SK-MEL-5 (cell line): ENCODE measurements around the gene VPS13A. TPM values are rescaled to one million over a fixed set of nuclear protein-coding genes. Genes with fewer than 3 reads are reported as not detected.
"Not testable (repeated sequence)": the region's sequence is repeated elsewhere in the genome, so short reads cannot be mapped to it uniquely, and the experiment has no call there.

ENCODE experiments used
- DNase-seq: peaks from one replicate; pipeline ENCODE4 v3.0.0-alpha.2; 2016; ENCODE audit warnings: low read depth, low spot score
- in situ Hi-C: cut with HindIII; loops from 2 replicates; pipeline ENCODE4 v1.10.0; 2016; ENCODE audit warnings: low sequenced_read_pairs, high pct_unique_total_duplicates, low pct_unique_long_range_greater_than_20kb
- total RNA-seq: library from RNA; depleted of rRNA; stranded (reverse); fragments of >200 nt; shearing (Covaris generic); gene quantifications from 2 replicates; pipeline ENCODE4 v1.2.3, GENCODE V29; 2014

VPS13A gene
- total RNA-seq, 1 experiment from 2014 or later = 22.8 TPM

DNA sequence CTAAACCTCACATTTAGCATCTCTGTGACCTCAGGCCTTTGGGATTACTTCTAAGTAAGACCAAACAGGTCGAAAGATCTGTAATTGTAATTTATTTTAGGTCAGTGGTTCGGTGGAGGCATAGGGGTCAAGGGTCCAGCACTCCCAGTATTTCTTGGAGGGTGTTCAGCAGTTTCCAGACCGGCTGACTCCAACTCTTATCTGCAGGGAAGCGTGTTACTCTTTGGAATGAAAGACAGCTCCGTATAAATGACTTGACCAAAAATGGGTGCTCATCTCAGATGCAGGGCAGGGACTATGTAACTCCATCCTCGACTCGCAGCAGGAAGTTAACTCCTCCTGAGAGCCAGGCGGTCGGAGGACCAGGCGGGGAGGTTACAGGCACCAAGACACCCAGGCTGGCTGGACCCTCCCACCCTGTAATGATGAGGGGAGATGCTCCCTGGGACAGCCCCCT, 620 bp upstream of the VPS13A start:
- in situ Hi-C loops = no loop called here

DNA sequence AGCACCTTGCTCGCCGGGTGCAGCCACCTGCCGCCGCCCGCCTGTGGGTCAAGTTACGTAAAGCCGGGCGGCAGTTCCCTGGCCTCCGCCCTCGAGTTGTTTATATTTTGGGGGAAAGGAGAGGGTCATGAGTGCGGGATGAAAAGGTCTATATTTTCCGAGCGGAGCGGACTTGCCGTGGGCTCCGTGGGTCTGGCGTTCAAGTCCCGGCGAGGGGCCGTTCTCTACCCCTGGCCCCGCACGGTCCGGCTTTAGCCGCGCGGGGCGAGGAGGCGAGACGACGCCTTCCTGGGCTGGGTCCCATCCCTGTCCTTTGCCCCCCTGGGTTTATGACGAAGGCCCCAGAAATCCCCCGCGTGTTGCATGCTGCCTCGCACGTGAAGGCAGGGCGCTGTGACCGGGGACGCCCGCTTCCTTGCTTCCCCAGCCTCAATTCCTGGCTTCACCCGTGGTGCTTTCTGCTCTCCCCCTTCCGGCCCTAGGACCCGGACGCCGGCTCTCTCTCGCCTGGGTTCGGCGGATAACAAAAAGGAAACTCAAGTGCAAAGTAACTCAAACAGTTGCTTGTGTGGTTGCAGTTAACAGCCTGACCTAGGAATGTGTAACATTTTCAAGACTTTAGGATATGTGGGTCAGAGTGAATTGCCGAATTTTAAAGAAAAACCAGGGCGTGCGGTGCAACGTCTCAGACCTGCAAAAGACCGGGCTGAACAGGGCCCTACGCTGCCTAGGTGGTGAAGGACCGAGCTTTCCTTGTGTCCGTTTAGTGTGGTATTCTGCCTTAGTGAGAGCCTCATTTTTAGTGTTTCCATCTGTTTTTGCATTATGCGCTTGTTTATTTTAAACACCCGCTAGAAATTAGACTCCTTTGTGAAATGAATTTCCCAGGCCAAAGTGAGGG, 810 bp downstream of the VPS13A start:
- in situ Hi-C loops = no loop called here
- peak; percentile 13 for DNase-seq

More for the DNA sequence above, 620 bp upstream of the VPS13A start:
- no peak for DNase-seq

DNA sequence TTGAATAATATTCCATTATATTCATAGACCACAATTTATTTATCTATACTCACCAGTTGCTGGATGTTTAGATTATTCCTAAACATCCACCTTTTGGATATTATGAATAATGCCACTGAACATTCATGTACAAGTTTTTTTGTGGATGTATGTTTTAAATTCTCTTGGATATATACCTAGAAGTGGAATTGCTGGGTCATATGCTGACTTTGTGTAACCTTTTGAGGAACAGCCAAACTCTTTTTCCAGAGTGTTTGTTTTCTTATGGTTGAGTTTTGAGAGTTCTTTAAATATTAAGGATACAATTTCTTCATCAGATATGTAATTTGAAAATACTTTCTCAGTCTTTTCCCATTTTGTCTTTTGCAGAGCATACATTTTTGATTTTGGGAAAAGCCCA, 2.7 kb downstream of the VPS13A start:
- DNase-seq = no peak
- in situ Hi-C loops = no loop called here

DNA sequence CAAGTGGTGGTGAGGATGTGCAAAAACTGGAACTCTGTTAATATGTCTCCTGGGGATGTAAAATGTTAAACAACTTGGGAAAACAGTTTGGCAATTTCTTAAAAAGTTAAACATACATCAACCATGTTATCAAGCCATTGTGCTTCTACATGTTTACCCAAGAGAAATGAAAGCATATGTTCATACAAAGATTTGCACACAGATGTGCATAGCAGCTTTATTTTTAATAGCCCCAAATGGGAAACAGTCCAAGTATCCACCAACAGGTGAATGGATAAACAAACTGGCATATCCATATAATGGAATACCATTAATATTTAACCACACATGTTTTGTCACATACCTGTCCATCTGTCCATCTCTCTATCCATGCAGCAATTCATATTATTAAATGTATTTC, 6.2 kb downstream of the VPS13A start:
- no peak for DNase-seq
- in situ Hi-C loops = no loop called here

DNA sequence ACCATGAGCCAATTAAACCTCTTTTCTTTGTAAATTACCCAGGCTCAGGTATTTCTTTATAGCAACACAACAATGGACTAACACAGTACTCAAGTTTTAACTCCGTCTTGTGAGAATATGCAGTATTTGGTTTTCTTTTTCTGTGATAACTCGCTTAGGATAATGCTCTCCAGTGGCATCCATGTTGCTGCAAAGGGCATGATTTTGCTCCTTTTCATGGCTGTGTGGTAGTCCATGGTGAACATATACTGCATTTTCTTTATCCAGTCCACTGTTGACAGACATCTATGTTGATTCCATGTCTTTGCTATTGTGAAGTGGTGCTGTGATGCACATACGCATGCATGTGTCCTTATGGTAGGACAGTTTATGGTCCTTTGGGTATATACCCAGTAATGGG, 10.9 kb downstream of the VPS13A start:
- DNase-seq = no peak
- in situ Hi-C loops = no loop called here

DNA sequence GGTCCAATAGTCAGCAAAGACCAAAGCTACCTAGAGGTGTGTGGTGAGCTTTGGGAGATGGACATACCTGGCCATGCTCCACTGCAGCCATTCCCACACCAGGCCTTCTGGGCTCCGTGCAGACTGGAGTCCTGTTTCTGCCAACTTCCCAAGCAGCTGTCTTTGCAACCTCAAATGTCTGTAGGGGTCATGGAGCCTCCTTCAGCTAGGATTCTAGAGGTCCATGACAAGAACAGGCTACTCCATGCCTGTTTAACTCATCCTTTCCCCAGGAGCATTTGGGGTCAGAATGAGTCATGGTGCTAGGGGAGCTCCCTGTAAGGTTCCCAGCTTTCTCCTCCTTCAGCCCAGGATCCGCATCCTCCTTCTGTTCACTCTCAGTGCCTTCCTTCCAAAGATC, 17.1 kb downstream of the VPS13A start:
- in situ Hi-C loops = no loop called here
- no peak for DNase-seq

DNA sequence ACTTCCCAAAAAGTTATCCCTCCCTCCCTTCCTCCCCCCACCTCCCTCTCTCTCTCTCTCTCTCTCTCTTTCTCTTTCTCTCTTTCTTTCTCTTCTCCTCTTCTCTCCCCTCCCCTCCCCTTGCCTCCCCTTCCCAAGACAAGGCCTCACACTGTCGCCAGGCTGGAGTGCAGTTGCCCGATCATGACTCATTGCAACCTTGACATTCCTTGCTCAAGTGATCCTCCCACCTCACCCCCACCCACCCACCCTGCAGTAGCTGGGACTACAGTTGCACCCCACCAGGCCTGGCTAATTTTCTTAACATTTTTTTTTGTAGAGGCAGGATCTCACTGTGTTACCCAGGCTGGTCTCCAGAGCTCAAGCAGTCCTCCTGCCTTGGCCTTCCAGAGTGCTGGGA, 32.8 kb downstream of the VPS13A start:
- in situ Hi-C loops = no loop called here
- DNase-seq = no peak

DNA sequence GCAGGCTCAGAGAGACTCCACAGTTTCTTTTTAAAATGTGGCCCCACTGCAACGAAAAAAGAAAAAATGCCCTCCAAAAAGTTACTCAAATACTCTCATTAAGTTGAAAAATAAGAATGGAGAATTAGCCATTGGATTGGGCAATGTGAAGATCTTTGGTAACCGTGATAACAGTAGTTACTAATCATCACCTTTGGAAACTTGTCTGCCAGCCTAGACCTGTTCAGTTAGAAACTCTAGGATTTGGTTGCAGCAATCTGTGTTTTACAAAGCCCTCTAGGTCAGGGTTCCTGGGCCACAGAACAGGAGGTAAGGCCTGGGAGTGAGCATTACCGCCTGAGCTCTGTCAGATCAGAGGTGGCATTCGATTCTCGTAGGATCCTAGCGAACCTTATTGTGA, 34.2 kb downstream of the VPS13A start:
- in situ Hi-C loops = no loop called here
- DNase-seq = no peak

DNA sequence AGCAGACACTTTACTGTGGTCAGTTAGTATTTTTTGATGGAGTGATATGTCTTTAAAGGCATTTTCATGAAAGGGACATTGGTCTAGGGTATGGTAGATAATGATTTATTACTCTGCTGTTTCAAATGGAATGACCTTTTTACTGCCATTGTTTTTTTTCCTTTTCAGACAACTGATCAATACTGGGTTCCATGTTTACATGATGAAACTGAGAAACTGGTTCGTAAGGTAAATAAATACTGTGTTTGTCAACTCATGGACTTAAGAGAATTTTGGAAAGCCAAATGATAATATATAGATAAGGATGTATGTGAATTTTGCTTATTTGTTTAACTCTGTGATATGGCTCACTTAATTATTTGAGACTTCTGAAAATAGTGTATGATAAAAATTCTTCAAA, 35.5 kb downstream of the VPS13A start:
- in situ Hi-C loops = no loop called here

DNA sequence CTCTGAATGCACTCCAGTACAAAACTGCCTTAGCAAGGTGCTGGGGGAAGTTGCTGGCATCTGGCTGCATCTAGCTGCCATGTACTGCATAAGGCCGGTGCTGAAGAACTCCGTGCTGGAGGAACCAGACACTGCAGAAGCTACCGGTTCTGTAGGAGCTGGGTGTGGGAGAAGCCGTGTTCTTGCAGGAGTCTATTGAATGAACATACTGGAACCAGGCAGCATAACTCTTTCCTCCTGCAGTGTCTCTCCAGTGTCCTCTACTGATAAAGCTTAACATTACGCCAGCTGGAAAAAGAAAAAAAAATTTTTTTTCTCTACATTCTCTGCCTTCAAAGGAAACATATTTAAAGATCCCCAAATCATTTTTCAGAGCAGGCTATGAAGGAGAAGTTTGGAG, 38.5 kb downstream of the VPS13A start:
- in situ Hi-C loops = no loop called here
- DNase-seq = peak; percentile 53

More for the DNA sequence above, 35.5 kb downstream of the VPS13A start:
- no peak for DNase-seq

DNA sequence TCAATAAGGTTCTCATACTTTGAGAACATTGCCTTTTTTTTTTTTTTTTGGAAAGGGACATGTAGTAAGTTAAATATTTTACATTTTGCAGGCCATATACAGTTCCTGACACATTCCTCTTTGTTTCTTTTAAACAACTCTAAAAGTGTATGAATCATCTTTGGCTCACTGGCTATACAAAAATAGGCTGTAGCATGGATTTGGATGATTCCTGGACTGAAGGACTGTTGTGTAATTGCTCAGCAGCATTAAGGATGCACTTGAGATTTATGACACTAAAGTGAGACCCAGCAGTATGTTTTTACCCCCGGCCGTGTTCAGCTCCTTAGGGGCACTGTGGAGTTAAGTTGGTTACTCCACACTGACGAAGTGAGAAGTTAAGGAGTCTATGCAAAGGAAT, 41.3 kb downstream of the VPS13A start:
- in situ Hi-C loops = no loop called here
- no peak for DNase-seq

DNA sequence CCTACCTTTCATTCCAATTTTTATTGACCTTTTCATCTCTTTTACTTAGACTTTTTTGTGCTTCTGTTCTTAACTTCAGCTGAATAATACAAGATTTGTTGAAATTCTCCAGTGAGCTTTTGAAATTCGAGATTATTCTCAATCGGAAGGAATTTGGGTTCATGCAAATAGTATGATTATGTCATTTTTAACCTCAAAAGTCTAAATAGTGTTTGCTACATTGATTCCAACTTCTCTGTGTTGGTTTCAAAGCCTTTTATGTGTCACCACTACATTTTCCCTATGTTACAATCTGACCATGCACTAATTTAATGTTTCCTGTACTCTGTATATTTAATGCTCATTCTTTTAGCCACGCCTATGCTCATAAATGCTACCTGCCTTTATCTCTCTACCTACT, 44.1 kb downstream of the VPS13A start:
- in situ Hi-C loops = no loop called here
- no peak for DNase-seq

DNA sequence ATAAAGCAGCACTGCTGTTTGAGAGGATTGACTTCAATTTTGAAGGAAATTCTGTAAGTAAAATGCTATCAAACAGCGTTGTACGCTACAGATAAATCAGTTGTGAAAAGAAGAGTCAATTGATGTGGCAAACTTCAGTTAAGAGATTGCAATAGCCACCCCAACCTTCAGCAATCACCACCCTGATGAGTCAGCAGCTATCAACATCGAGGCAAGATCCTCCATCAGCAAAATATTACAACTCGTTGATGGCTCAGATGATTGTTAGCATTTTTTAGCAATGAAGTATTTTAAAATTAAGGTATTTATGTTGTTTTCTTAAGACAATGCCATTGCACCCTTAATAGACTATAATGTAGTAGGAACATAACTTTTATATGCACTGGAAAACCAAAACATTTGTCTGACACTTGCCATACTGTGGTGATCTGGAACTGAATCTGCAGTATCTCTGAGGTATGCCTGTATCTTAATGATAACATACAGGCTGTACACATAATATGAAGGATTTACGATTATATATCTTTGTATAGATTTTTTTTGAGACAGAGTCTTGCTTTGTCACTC, 47.5 kb downstream of the VPS13A start:
- no peak for DNase-seq
- in situ Hi-C loops = no loop called here

DNA sequence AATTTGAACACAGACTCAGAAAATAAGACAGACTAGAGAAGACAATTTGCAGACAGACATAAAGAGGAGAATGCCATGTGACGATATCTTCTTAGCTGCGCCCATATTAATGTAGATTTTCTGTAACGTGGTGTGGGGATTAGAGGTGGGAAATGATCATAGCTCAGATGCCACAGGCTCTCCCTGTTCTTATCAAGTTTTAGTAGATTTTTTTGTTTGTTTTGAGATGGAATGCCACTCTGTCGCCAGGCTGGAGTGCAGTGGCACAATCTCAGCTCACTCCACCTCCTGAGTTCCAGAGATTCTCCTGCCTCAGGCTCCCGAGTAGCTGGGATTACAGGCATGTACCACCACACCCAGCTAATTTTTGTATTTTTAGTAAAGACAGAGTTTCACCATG, 59.4 kb downstream of the VPS13A start:
- no peak for DNase-seq
- in situ Hi-C loops = no loop called here

DNA sequence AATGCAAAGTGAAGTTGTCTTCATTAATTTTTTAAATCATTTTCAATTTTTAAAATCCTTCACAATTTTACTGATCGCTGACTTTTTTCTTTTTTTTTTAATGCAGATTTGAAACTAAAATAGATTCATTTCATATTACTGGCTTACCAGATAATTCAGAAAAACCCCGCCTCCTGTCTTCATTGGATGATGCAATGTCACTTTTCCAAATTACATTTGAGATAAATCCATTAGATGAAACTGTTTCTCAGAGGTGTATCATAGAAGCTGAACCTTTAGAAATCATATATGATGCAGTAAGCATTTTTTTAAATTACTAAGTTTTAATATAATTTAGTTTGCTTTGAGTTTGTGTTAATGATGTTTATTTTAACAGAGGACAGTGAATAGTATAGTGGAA, 60.6 kb downstream of the VPS13A start:
- in situ Hi-C loops = no loop called here
- DNase-seq = no peak

DNA sequence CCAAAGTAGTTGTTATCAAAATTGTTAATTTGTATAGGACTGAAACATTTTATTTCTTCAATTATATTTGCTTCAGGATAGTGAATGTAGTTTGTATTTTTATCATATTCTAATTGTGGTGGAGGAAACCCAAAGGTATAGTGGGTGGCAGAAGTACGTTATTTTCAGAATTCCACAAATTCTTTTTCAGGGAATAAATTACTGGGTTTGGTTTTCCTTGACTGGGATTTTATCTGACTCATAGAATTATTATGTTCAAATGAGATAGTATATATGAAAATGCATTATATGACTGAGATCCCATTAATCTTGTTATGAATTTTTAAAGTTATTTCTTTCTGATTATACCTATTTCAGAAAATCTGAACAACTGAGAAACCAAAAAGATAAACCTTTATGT, 73.7 kb downstream of the VPS13A start:
- no peak for DNase-seq
- in situ Hi-C loops = no loop called here

DNA sequence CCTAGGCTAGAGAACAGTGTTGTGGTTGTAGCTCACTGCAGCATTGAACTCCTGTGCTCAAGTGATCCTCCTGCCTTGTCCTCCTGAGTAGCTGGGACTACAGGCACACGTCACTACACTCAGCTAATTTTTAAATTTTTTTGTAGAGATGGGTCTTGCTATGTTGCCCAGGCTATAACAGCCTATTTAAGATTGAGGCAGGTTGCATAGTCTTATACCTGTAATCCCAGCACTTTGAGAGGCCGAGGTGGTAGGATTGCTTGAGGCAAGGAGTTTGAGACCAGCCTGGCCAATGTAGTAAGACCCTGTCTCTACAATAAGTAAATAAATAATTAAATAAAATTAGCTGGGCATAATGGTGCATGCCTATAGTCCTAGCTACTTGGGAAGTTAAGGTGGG, 79.9 kb downstream of the VPS13A start:
- DNase-seq = no peak
- in situ Hi-C loops = no loop called here

DNA sequence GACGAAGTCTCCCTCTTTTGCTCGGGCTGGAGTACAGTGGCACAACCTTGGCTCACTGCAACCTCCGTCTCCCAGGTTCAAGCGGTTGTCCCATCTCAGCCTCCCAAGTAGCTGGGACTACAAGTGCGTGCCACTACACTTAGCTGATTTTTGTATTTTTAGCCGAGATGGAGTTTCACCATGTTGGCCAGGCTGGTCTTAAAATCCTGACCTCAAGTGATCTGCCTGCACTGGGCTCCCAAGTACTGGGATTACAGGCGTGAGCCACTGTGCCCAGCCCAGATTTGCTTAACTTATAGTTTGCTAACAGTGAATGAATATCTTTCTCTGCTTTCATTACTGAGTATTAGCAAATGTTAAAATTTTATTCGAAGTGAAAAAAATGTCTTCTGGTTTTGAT, 84.3 kb downstream of the VPS13A start:
- DNase-seq = no peak

DNA sequence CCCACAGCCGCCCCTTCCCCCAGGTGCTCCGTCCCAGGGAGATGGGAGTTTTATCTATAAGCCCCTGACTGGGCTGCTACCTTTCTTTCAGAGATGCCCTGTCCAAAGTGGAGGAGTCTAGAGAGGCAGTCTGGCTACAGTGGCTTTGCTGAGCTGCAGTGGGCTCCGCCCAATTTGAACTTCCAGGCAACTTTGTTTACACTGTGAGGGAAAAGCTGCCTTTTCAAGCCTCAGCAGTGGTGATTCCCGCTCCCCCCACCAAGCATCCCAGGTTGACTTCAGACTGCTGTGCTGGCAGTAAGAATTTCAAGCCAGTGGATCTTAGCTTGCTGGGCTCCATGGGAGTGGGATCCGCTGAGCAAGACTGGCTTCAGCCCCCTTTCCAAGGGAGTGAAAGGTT, 90.4 kb downstream of the VPS13A start:
- DNase-seq, in situ Hi-C loops: not testable (repeated sequence)

More for the DNA sequence above, 84.3 kb downstream of the VPS13A start:
- in situ Hi-C loops = no loop called here
